Measurements from ENCODE around the gene ST3GAL2. TPM values are rescaled to one million over a fixed set of nuclear protein-coding genes. Genes with fewer than 3 reads are reported as not detected.

The ST3GAL2 gene
- total and polyA plus RNA-seq, 2 of the 4 experiments (the other 2 are of a cell fraction), result 17.4 to 17.7 TPM

GRCh38 chr16:70349783-70350182 is 89.1 kb downstream of the ST3GAL2 start:
- dilution Hi-C loops (cut with HindIII; ENCODE audit: low sequenced_read_pairs, unreplicated experiment), result no loop called here
- no peak overlapping the region for H3K9ac ChIP-seq (ENCODE audit: low read depth, low read length)
- H3K4me2 ChIP-seq (ENCODE audit: low read depth, low read length), result no peak overlapping the region
- TF ChIP-seq POLR2A (IDR thresholded peaks at IDR 0.05; ENCODE audit: low read depth, low read length) (no peak), CHD1 (IDR thresholded peaks at IDR 0.05; ENCODE audit: low read depth, low read length) (no peak), RFX5 (IDR thresholded peaks at IDR 0.05; ENCODE audit: low read depth, low read length) (no peak), RCOR1 (IDR thresholded peaks at IDR 0.05; ENCODE audit: insufficient replicate concordance, low read length) (no peak), FOS (IDR thresholded peaks at IDR 0.05; ENCODE audit: low read depth, low read length) (no peak)
- no peak overlapping the region for H2AK5ac ChIP-seq (ENCODE audit: low read depth, low read length)
- H3K4me3 ChIP-seq (ENCODE audit: insufficient read depth, low read depth, low read length), result no peak overlapping the region
- H2BK120ac ChIP-seq (ENCODE audit: low read depth, low read length), result no peak overlapping the region
- CTCF ChIA-PET, result no interaction called here
- no peak overlapping the region for H4K8ac ChIP-seq (ENCODE audit: low read depth in 2 of 2, low read length in 2 of 2)
- no peak overlapping the region for H4K91ac ChIP-seq (ENCODE audit: insufficient read depth, low read depth, low read length)
- no peak overlapping the region for H3K27ac ChIP-seq (ENCODE audit: insufficient read depth, low read length)
- peaks cover 5% of the 10 kb centered on the region for H4K20me1 ChIP-seq (ENCODE audit: insufficient read depth, low read length)
- no TSS peak for BruUV-seq (replicated peaks)
- intact Hi-C loops (cut with micrococcal nuclease), result no loop called here
- H2AK9ac ChIP-seq (replicated peaks; ENCODE audit: low read depth, low read length, poor library complexity), result no peak overlapping the region
- 71% methylated on average over 1 of the region's 2 CpGs; no CpG with 5 or more reads in 1 of the 2 experiments for WGBS, 2 experiments (ENCODE audit: extremely low coverage in 2 of 2, insufficient read length in 1 of 2)
- no peaks in the 10 kb centered on the region for H3K4me1 ChIP-seq (ENCODE audit: control insufficient read depth, insufficient read depth, low read length)
- DNase-seq, result no peak
- H3K23ac ChIP-seq (ENCODE audit: low read depth, low read length), result no peak overlapping the region
- H3K79me1 ChIP-seq (ENCODE audit: low read depth in 1 of 2, low read length in 2 of 2), result peaks cover 21 to 47% of the 10 kb centered on the region in 2 experiments
- H3K36me3 ChIP-seq (ENCODE audit: control insufficient read depth, insufficient read depth, low read length), result peaks cover 19% of the 10 kb centered on the region
- no peak overlapping the region for H3K56ac ChIP-seq (ENCODE audit: extremely low read depth, insufficient read depth, low read length)
- no peak overlapping the region for H3K4ac ChIP-seq (ENCODE audit: low read depth, low read length)
- H2BK5ac ChIP-seq (ENCODE audit: low read depth, low read length, poor library complexity, severe bottlenecking), result no peak overlapping the region
- H3K18ac ChIP-seq (ENCODE audit: low read depth, low read length), result no peak overlapping the region
- POLR2A ChIA-PET (ENCODE audit: unreplicated experiment), result no interaction called here
- no peak overlapping the region for H2BK15ac ChIP-seq (ENCODE audit: low read depth, low read length)
- H2AFZ ChIP-seq (replicated peaks; ENCODE audit: low read length, poor library complexity), result no peak overlapping the region
- H3K27me3 ChIP-seq (ENCODE audit: control insufficient read depth, insufficient read depth, low read length), result no peaks in the 10 kb centered on the region
- no peak overlapping the region for H2BK20ac ChIP-seq (ENCODE audit: low read depth, low read length)
- in situ Hi-C loops (cut with MboI; ENCODE audit: low sequenced_read_pairs), result no loop called here
- no peaks in the 10 kb centered on the region for H3K9me1 ChIP-seq (ENCODE audit: insufficient read depth, low read length)
- no peak overlapping the region for H3K14ac ChIP-seq (replicated peaks; ENCODE audit: low read depth, low read length)
- no peaks in the 10 kb centered on the region for H3K9me3 ChIP-seq (ENCODE audit: control insufficient read depth, insufficient read depth, low read length)
- no peak for ATAC-seq (ENCODE audit: low read depth)
- H4K5ac ChIP-seq (ENCODE audit: low read depth, low read length), result no peak overlapping the region

Measured in IMR-90 (cell line).